NCI-H510A treated with DMSO at 0.1 percent for 48 hours (cell line): Measurements from ENCODE around the gene GTF2I.
"Not testable (repeated sequence)": the region's sequence is repeated elsewhere in the genome, so short reads cannot be mapped to it uniquely, and the experiment has no call there.

Experiments used
- DNase-seq: peaks from one replicate; lab custom pipeline; 2025; lab: John Stamatoyannopoulos, UW

GTF2I gene

GRCh38 chr7:74656837-74657691 is 454 bp upstream of the GTF2I start:
- DNase-seq: peak; percentile 93

GRCh38 chr7:74658178-74659004 is 873 bp downstream of the GTF2I start:
- DNase-seq: peak; percentile 85

GRCh38 chr7:74660202-74660601 is 2.7 kb downstream of the GTF2I start:
- DNase-seq: not testable (repeated sequence)

GRCh38 chr7:74661836-74662794 is 4.6 kb downstream of the GTF2I start:
- DNase-seq: not testable (repeated sequence)

- no peak for DNase-seq
Measured at GRCh38 chr7:74665296-74665938, 7.9 kb downstream of the GTF2I start.

- not testable (repeated sequence) for DNase-seq
Measured at GRCh38 chr7:74667013-74667412, 9.5 kb downstream of the GTF2I start.

GRCh38 chr7:74667520-74667919 is 10.0 kb downstream of the GTF2I start:
- DNase-seq: not testable (repeated sequence)

DNA sequence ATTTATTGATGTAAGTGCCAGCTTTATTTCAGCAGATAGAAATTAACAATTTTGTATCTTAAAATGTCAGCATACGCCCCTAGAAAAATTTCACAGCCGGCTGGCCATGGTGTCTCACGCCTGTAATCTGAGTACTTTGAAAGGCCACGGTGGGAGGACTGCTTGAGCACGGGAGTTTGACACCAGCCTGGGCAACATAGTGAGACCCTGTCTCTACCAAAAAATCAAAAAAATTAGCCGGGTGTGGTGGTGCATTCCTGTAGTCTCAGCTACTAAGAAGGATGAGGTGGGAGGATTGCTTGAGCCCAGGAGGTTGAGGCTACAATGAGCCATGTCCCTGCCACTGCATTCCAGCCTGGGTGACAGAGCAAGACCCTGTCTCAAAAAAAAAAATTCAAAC is 14.1 kb downstream of the GTF2I start:
- DNase-seq: no peak

DNA sequence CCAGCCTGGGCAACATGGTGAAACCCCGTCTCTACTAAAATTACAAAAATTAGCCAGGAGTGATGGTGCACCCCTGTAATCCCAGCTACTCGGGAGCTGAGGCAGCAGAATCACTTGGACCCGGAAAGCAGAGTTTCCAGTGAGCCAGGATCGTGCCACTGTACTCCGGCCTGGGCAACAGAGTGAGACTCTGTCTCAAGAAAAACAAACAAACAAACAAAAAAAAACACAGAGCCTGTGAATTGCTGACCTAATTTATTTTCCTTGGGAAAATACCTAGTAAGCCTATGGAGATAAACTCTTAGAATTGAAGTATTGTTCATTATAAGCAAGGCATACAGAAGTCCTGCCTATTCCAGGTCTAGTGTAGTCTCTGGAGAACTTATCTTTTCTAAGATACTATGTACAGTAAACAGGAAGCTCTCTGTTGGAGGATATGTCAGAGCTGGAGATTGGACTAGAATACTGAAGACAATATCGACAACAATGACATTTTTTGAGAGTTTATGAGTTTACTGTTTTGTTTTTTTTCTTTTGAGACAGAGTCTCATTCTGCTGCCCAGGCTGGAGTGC is 14.9 kb downstream of the GTF2I start:
- DNase-seq: no peak

- DNase-seq: no peak
Measured at GRCh38 chr7:74674166-74674565, 16.6 kb downstream of the GTF2I start.

DNA sequence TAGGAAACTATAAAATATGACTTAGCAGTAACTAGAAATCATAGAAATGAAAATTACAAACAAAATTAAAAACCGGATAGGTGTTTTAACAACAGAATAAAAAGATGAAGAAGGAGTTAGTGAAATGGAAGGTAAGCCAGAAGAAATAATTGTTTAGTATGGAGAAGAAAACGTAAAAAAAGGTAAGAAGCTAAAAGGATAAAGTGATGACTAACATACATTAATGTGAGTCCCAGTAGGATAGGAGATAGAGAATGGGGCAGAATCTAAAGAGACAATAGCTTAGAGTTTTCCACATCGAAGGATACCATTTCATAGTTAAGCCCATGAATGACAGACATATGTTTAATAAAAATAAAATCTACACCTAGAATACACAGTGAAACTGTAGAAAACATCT is 25.3 kb downstream of the GTF2I start:
- DNase-seq: no peak

- DNase-seq: no peak
Measured at GRCh38 chr7:74683799-74684198, 26.3 kb downstream of the GTF2I start.

GRCh38 chr7:74684473-74684872 is 27.0 kb downstream of the GTF2I start:
- DNase-seq: no peak

GRCh38 chr7:74684921-74685320 is 27.4 kb downstream of the GTF2I start:
- DNase-seq: no peak

DNA sequence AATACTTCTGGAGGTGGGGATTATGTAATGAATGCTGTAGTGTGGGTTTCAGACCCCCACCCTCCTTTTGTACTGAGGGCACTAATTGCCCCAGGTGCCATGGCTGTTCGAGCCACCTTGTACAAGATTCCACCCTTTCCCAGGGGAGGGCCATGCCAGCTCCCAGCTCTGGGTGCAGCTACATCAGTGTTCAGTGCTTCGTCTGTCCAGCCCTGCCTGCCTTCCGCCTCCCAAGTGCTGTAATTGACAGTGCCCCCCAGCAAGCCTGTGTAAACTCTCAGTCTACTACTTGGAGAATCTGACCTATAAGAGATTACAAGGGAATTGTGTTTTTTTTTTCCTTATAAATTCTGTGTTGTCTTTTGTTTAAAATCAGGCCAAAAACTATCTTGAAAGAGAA is 33.0 kb downstream of the GTF2I start:
- no peak for DNase-seq

GRCh38 chr7:74704419-74704818 is 46.9 kb downstream of the GTF2I start:
- DNase-seq: not testable (repeated sequence)

DNA sequence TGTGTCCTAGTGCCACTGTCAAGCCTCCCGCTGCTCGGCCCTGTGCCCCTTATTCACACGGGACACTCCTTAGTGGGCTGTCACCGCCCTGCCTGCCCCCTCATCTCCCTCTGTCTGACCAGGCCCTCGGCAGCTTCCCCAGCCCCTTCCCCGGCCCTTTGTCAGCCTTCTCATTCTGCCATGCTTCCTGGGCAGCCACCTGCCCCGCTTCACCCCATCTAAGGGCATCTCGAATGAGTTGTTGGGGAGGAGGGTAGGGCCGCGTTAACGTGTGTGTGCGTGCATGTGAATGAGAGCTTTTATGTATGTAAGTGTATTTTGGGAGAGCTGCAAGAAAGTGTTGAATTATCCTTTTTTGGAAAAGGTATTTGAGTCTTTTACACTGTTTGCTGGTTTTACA is 49.7 kb downstream of the GTF2I start:
- no peak for DNase-seq

DNA sequence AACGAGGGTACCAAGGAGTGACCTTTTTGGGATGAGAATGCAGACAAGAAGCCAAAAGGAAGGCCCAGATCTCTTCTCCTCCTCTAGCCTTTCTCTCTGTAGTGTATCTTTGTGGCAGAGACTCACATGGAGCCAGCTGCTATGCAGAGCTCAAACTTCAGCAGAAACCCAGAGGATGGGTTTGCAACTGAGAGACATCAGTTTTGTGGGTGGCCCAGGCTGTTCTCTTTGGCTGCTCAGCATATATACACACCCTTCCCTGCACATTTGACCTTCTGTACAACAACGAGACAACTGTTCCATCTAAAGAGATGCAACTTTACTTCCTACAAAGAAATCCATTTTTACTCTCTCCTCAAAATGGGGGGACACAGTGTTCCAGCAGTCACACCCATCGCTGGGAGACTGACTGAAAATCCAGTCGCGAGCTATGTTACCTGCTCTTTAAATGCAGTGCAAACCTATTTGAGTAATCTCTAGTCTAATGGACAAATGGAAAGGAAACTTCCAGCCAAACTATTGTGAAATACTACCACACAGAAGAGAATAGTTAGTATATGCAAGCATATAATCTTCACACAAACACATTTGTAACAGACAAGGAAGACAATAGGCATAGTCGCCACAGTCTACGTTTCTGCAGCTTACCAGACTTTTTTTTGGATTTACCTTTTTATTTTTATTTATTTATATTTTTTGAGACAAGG is 51.2 kb downstream of the GTF2I start:
- DNase-seq: no peak

DNA sequence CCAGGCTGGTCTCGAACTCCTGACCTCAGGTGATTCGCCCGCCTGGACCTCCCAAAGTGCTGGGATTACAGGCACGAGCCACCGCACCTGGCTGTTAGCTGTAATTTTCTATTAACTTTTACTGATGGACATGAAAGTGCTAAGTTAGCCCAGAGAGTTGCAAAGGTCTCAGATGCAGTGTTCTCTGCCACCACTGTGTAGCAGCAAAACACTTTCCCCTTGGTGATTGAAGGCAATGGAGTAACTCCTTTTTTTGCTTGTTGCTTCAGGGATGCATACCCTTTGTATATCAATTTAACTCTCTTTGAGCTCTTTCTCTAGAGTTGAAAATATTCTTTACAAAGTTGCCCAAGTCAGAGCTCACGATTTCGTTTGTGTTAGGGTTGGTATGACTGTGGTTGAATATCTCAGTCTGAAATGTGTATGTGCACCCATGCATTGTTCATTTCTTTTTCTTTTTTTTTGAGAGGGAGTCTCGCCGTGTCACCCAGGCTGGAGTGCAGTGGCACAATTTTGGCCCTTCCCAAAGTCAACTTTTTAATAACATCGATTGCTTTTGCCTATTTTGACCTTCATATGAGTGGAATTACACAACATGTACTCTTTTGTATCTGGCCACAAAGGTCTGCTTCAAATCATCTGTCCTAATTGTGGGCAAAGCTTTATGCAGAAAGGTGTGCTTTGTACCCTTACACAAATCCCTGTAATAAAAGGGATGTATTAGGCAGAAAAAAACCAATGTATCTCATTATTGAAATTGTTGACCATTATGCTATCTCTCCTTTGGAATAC is 52.6 kb downstream of the GTF2I start:
- DNase-seq: no peak

- DNase-seq: no peak
Measured at GRCh38 chr7:74713567-74713966, 56.0 kb downstream of the GTF2I start.
